HG02970 (cell line): ENCODE results near the gene ROBO4.

Experiments used
- ATAC-seq: cut with Tn5 transposase; IDR thresholded peaks from one replicate; pipeline ENCODE4 v1.9.1; 2021; ENCODE audit warnings: mild to moderate bottlenecking, moderate library complexity, moderate number of reproducible peaks; ENCODE audit not compliant: unreplicated experiment, low FRiP score

Gene ROBO4

GRCh38 chr11:124897674-124898262 is at the start of gene ROBO4:
ROBO4 (minus strand) TSS chr11:124897865; CDS start chr11:124897795, 70 bp downstream.
- ATAC-seq: no peak

GRCh38 chr11:124946735-124947141 is 49.1 kb upstream of the ROBO4 start:
- ATAC-seq: no peak

GRCh38 chr11:124945826-124946225 is 48.2 kb upstream of the ROBO4 start:
- ATAC-seq: no peak

- no peak for ATAC-seq
Measured at GRCh38 chr11:124944565-124944964, 46.9 kb upstream of the ROBO4 start.

- ATAC-seq: no peak
Measured at GRCh38 chr11:124943741-124944140, 46.1 kb upstream of the ROBO4 start.

- ATAC-seq: no peak
Measured at GRCh38 chr11:124943254-124943616, 45.6 kb upstream of the ROBO4 start.

GRCh38 chr11:124942466-124943253 is 45.0 kb upstream of the ROBO4 start:
- no peak for ATAC-seq

- ATAC-seq: no peak
Measured at GRCh38 chr11:124941703-124942102, 44.0 kb upstream of the ROBO4 start.

- no peak for ATAC-seq
Measured at GRCh38 chr11:124938970-124939369, 41.3 kb upstream of the ROBO4 start.

- no peak for ATAC-seq
Measured at GRCh38 chr11:124938206-124938765, 40.6 kb upstream of the ROBO4 start.

- no peak for ATAC-seq
Measured at GRCh38 chr11:124937336-124937935, 39.8 kb upstream of the ROBO4 start.

- ATAC-seq: no peak
Measured at GRCh38 chr11:124935548-124936514, 38.2 kb upstream of the ROBO4 start, which contains the start of gene HEPACAM. HEPACAM (minus strand) TSS chr11:124936047; CDS start chr11:124936006, 41 bp downstream.

- no peak for ATAC-seq
Measured at GRCh38 chr11:124934862-124935547, 37.3 kb upstream of the ROBO4 start.

GRCh38 chr11:124930799-124931198 is 33.1 kb upstream of the ROBO4 start:
- ATAC-seq: no peak

GRCh38 chr11:124928942-124929665 is 31.4 kb upstream of the ROBO4 start:
- no peak for ATAC-seq

GRCh38 chr11:124923296-124923695 is 25.6 kb upstream of the ROBO4 start:
- ATAC-seq: no peak

- ATAC-seq: no peak
Measured at GRCh38 chr11:124922831-124923230, 25.2 kb upstream of the ROBO4 start.

GRCh38 chr11:124920870-124921609 is 23.4 kb upstream of the ROBO4 start:
- no peak for ATAC-seq
